GM12865 (cell line): ENCODE data around the gene KLHL42.

Experiments used
- DNase-seq: peaks from one replicate; pipeline ENCODE4 v3.0.0; 2010; ENCODE audit warnings: low read depth
- H3K4me3 ChIP-seq: 2 replicates; pipeline ENCODE4 v1.5.1; 2011; ENCODE audit warnings: mild to moderate bottlenecking, low read depth, low read length, control low read depth
- CTCF ChIP-seq: IDR thresholded peaks from 2 replicates; pipeline ENCODE4 v1.5.1; 2011; ENCODE audit warnings: low read length, control low read depth, low read depth, inconsistent platforms; ENCODE audit not compliant: insufficient read depth; ENCODE audit errors: missing control alignments

Gene KLHL42

GRCh38 chr12:27851311-27851710 is 71.3 kb downstream of the KLHL42 start:
- no peak for TF ChIP-seq CTCF
- no peak overlapping the region for H3K4me3 ChIP-seq
- DNase-seq = no peak

GRCh38 chr12:27852117-27852516 is 72.1 kb downstream of the KLHL42 start:
- no peak for TF ChIP-seq CTCF
- H3K4me3 ChIP-seq = no peak overlapping the region
- no peak for DNase-seq
